Smooth muscle cell of the brain vasculature (primary cell): ENCODE measurements around the gene CNGA1.

Experiments used
- DNase-seq: peaks from one replicate; pipeline ENCODE4 v3.0.0-alpha.2; 2012; ENCODE audit warnings: low read depth, low spot score

Gene CNGA1

DNA sequence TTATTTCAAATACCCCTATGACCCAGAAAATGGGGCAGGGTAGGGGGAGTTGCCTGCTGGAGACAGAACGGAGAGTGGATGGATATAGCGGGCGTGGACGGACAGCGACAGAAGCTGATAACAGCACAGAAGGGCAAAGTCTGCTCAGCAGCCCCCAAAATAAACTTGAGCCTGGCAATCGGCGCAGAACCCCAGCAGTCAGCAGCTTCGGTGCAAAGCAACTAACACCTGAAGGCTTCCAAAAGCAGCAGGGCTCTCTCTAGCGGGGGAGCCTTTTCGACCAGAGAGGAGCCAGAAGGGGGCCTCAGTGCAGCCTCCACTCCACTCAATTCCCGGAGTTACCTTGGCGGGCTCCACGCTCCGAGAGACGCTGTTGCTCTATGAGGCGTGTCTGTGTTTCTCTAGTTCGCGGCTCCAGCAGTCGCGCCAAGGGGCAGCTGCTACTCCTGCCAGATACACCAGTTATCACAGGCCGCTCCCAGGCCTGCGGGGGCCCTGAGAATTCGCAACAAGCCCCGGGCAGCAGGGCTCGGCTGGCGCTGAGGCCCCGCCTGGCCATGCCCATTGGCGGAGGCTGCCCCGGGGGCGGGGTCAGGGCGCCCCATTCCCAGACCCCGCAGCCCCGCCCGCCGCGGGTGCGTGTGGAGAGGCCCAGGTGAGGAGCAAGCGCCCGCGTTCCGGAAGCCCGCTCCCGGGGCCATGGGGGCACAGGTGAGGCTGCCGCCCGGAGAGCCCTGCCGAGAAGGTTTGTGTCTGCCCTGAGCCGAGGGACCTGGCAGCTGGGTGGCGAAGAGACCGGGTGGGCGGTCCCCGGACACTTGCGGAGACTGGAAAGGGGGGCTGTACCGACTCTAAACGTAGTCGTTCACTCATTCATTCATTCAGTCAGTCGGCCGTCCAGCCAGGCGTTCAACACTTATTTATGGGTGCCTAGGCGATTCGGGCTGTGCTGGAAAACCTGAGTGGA, at the start of gene CNGA1, which contains the start of gene NIPAL1:
CNGA1 (minus strand) TSS at position 541 of the 967 bp plus-strand sequence. CDS start 63,992 bp downstream, outside the sequence.
NIPAL1 (plus strand) TSS at position 632 of the 967 bp plus-strand sequence; CDS start at position 700, 68 bp downstream.
- no peak for DNase-seq

DNA sequence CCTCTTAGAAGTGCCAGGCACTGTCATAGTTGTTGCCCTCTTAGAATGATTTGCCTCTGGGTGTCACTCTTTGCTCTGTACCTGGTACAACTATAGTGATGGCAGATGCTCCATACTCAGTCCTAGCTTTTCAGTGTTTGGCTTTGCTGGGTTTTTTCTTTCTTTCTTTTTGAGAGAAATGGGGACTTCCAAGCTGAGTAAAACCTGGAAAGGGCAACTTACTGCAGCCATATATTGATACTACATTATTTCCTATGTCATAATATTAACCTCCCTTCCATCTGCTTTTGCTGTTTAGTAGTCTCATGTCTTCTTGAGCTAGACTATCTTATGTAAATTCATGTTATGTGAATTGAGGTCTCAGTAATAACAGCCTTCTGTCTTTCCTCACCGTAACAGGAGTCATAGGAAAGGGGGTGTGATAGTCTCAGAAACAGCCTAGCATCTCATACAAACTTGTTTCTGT, 49.1 kb upstream of the CNGA1 start:
- DNase-seq: no peak

DNA sequence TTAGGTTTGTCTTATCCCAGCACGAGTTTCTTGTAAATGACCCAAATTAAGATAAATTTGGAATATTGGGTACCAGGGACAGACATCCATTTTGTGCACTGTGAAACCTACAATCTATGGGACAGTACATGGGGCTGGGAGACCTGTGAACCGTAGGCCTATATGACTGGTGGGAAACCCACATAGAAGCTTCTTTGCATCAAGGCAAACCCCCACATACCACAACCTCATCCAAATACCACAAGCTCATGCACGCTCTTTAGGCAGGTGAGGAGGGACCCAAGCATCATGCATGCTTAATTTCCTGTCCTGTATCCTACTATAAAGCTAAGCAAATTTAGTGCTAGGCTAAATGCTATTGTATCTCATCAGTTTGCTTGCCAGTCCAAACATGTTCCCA, 47.9 kb upstream of the CNGA1 start:
- DNase-seq: no peak

DNA sequence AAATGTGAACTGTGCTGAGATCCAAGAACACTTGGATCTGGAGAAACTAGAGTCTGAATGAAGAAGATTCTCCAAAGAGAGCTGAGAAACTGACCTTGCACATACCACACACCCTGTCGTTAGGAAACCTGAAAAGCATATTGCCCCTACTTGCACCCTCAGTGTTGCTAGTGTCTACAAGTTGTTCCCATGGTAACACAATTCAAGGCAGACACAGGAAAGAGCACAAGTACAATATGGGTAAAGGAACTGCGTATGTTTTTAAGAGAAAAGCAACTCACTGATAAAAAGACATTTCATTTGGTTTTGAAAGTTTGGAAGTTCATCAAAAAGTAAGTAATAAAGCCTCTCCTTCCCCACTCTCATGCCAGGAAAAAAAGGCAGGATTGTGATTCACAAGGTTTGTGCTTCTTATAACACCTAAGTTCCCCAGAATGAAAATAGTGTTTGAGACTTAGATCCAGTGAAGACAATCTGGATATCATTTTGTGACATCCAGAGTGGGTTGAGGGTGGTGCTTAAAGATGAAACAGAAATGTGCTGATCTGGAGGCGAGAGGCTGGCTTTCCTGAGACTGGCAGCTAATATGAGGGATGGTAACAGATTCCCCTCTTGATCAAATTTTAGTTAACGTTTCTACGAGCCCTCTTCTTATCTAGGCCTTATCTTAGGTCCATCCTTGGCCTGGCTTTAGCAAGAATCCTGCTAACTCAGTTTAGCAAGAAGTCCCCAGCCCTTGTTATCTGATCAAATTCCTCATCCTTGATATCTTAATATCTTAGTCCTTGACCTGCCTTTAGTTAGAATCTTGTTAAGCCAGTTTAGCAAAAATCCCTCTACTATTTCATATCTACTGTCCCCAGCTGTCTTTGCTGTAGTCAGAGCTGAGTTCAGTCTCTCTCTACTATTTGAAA, 42.4 kb upstream of the CNGA1 start:
- DNase-seq: no peak

DNA sequence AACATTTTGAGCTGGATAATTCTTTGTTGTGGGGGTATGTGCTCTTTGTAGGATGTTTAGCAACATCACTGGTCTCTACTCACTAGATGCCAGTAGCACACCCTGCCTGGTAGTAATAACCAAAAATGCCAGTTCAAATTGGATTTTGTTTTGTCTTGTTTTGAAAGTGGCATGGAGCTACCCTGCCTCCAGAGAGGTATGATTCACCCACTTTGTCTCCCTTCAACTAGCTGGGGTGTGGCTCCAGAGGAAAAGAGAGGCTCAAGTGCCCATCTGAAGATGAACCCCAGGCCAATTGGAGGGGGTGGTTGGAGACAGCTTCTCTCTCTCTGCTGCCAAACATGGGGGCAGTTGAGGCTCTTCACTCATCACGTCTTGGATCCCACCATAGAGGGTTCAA, 34.6 kb upstream of the CNGA1 start:
- DNase-seq: no peak

DNA sequence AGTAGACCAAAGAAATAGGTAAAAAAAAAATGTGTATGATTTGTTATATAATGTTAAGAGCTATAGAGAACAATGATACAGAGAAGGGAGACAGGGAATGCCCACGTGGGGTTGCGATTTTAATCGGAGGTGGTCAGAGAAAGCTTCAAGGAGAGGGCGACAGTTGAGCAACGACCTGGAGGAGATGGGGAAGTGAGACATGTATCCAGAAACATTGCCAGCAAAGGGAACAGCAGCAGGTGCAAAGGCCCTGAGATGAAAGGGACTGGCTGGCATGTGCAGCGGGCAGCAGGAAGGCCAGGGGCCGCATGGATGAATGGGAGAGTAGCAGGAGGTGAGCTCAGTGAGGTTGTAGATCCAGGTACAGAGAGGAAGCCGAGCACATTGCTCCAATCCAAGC, 33.0 kb upstream of the CNGA1 start:
- DNase-seq: no peak

DNA sequence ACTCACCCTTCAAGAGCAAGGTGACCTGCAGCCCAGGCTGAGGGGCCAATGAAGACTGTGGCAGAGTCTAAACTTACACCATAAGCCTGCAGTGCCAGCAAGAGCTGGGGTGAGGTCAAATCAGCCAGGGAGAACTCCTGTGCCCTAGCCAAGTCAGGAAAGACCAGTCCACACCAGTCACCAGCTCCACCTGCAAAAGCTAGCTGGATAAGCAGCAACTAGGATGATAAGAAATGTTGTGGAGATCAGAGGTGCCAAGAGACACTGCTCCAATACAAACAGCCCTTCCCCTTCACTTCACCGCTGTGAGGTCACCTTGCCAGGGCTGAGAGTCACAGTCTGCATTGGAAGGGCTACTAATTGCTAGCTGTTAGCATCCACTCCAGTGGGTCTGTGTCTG, 31.4 kb upstream of the CNGA1 start:
- DNase-seq: no peak

DNA sequence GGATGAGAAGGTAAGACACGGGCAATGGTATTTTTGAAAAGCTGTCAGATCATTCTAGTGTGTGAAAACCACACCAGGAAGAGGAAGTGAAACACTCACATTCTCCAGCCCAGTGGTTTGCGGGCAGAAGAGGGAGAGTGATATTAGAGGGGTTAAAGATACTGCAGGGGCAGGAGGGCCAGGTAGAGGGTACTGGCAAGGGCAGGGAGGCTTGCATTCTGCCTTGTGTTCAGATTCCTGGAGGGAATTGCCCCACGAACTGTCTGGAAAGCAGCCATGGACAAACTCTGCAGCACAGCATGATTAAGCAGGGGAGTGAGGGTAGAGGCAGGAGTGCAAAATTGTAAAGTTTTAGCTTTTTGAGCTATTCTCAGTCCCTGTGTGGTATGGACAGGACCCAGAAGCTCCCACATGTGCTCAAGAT, 31.0 kb upstream of the CNGA1 start:
- DNase-seq: no peak

DNA sequence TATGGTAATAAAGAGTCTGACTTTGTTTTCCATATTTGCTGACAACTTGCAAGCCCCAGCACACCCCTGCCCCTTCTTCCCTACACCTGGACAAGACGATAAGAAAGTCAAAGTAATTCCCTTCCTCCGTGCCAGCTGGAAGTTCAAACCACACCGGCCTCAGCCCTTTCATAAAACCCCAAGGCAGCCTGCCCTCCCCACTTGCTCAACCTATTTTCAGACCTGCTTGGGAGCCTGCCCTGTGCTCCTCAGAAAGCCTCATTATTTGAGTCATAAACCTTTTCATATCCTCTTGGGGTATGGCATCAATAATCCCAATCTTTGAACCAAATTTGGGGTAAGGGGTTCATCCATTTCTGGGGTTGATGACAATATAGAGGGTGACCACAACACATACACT, 29.6 kb upstream of the CNGA1 start:
- DNase-seq: no peak

DNA sequence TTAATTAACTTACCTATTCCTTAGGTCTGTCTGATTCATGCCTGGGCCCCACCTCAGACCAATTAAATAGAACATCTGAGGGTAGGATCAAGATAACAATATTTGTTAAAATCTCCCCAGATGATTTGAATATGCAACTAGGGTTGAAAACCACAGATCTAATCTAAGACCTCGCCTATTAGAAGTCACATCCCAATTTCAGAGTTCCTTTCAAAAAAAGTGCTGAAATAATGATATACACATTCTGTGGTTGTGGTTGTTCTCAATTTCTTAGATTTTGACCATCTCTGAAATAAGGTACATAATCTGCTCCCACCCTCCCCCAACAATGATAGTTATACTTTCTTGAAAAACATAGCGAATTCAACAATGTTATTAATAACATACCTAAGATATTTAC, 27.8 kb upstream of the CNGA1 start:
- DNase-seq: no peak

DNA sequence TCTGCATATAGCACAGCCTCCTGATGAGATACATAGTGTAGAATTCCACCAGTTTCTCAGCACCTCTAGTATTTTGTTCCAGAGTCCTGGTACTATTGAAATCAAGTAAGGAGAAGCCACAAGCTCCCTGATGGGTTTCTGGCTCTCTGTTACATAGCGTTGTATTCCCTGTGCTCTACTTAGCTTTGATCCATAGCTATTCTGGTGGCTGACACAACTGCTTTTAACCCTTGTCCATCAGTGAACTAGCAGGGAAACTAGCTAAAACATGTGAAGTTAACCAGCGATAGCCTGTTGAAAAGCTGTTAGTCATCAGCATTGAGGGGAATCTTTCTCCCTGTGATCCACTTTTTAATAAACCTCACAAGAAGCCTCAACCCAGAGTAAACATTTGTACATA, 27.0 kb upstream of the CNGA1 start:
- DNase-seq: no peak

DNA sequence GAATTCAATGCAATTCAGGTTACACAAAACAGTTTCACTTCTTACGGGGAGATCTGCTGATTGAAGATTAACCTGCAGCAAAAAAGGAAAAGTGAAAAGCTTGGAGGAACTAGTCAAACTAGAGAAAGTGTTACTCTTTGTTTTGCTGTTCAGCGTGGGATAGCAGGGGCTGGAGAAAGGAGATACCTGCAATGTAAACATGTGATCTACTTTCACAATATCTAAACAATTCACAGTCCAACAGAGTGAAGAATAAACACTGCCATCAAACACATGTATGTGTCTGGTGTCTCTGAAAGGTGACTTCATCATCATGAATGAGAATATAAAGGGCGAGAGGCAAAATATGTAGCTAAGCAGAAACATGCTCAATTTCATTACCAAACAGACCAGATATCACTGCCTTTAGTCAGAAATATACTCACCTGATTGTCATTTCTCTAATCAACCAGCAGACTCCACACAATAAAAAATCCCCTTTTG, 26.5 kb upstream of the CNGA1 start:
- no peak for DNase-seq

DNA sequence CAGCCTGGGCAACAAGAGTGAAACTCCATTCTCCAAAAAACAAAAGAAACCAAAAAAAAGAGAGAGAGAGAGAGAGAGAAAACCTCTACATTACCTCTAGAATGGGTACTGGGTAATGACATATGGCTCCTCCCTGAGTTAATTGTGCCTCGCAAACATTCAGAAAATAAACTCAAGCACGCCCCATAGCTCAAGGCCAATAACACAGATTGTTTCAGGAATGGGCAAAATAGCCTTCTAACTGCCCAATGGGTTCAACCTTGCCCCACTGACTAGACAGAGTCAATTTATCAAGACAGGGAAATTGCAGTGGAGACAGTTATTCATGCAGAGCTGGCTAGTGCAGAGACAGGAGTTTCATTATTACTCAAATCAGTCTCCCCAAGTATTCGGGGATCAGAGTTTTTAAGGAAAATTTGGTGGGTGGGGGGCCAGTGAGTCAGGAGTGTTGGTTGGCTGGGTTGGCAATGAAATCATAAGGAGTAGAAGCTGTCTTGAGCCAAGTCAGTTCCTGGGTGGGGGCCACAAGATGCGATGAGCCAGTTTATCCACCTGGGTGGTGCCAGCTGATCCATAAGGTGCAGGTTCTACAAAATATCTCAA, 25.2 kb upstream of the CNGA1 start:
- DNase-seq: no peak

DNA sequence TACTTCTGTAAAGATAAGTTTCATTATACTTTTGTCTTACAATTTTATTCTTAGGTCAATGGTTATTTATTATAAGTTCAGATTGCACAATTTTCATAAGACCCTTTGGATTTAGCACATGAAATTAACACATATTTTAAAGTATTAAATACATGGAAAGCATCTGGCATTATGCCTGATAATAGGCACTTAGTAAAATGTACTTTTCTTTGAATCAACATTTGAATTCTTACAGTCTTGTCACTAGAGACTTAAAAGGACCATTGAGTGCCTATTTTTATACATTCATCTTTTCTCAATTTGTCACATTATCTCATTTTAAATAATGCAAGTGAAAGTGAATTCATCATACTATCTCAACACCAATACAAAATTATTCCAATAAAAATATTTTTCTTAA, 23.1 kb upstream of the CNGA1 start:
- no peak for DNase-seq

DNA sequence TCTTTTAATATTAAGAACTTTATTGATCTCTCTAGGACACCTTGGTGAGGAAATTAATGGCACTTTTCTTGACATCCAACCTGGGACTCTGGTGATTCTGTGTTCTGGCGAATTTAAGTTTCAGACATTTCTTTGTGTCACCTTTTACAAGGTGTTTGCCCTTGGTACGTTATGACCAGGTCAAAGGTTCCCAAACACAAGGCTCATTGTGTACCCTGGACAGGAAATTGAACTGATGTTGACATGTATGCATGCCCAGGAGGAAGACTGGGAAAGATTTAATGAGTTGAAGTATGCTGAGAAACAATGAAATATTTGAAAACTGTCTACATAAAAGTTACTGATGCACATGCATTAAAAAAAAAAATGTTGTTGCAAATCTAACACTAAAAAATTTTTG, 22.2 kb upstream of the CNGA1 start:
- DNase-seq: no peak

DNA sequence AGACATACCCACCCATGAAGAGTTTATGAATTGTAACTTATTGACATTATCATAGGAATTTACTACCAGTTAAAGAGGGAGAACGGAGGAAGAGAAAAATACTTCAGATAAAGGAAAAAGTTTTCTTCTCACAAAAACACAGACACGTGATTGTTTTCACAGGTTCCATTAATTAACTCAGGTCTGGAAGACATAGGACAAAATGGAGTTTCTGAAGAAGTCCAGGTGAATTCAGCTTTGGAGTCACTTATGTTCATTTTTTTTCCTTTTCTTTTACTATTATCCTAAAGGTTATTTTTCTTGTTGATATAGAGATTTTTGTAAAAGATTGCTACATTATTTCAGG, 20.6 kb upstream of the CNGA1 start:
- DNase-seq: no peak

DNA sequence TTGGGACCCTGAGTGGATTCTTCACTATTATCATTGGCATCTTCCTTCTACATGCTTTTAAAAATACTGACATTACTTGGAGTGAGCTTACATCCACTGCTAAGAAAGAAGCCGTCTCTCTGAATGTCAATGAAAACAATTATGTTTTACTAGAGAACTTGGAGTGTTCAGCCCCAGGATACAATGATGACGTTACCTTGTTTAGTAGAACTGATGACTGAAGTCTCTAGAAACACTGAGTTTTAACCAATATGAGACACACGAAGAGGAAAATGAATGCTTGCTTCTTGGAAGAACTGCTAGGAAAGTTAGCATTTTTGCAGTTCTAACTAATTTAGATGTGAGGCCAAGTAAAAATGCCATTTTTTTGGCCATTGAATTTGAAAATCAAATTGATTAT, 19.5 kb upstream of the CNGA1 start:
- no peak for DNase-seq

DNA sequence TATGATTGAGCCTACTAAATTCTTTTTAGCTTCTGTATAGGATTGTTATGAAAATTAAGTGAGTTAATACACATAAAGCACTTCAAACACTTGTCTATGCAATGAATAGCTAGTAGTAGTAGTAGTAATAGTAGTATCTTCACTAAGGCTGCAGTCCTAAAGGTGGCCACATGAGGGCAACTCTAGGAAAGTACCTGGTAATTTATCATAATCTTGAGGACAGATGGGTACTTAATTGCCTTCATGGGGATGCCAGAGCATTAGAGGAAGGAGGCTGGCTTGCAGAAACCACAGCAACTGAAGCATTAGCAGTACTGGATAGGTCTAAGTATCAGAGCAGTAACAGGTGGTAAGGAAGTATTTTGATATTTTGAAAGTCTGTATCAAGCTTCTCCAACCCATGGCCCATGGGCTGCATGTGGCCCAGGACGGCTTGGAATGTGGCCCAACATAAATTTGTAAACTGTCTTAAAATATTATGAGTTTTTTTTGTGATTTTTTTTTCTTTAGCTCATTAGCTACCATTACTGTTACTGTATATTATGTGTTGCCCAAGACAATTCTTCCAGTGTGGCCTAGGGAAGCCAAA, 17.4 kb upstream of the CNGA1 start:
- no peak for DNase-seq

DNA sequence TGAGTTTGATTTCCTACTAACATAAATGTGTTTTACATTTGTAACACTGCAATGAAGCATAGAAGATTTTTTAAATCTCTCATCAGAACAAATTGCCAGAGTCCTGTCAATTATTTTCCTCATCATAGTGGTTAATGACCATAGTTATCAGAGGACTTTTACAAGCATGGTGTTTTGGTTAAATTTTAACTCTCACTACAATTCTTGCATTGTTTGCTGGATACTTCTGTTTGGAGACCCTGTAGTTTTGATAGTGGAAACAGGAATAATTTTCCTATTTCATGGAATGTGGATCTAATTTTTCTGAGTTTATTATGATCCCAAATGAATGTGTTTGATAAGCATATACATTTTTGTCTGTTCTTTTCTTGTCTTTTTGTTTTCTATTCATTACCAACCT, 16.9 kb upstream of the CNGA1 start:
- no peak for DNase-seq

DNA sequence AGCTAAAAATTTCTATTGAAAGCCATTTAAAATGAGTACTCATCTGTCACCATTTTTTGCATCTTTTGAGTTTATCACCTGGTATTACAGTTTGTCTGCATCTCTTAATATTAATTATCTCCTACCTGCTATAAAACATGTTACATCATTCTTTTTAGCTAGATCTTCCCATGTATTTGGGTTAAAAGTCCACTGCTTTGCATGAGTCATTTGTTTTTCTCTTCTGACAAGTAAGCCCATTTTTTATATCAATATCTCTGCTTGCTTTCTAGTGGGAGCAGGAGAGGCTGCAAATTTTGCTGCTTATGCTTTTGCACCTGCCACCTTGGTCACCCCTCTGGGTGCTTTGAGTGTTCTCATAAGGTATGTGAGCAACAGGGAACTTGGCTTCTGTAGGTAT, 16.2 kb upstream of the CNGA1 start:
- DNase-seq: no peak

DNA sequence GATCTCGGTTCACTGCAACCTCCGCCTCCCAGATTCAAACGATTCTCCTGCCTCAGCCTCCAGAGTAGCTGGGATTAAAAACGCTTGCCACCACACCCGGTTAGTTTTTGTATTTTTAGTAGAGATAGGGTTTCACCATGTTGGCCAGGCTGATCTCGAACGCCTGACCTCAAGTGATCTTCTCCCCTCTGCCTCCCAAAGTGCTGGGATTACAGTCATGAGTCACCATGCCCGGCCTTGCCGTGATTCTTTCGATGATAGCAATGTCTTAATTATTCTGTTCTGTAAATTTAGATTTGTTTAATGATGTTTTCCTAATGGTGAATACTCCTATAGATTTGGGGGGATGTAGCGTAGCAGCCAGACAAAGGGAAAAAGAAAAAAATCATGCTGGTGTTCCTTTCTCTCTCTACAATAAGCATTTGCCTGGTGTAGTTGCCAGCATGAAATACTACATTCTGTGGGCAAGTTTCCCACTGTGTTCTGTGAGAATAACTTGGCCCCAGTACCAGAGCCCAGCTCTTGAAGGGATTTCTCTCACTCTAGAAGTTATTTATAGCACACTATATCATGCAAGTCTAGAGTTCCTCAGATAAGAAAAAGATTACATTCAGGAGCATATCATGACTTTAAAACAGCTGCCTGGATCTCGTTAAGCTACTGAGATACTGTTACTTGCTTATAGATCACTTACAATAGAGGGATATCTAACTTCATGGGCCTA, 15.5 kb upstream of the CNGA1 start:
- peak; percentile 23 for DNase-seq
